Breast epithelium (tissue), 4 donors: ENCODE data around the gene ERFE. TPM values are rescaled to one million over a fixed set of nuclear protein-coding genes. Genes with fewer than 3 reads are reported as not detected.

Source experiments
- DNase-seq, 2 donors: peaks; one replicate each; pipeline ENCODE4 v3.0.0-alpha.2; 2019; ENCODE audit warnings: low spot score in 2 of 2
- H3K27ac ChIP-seq, 2 donors: fragments of 200-600 bp; sonication (generic) in 1 of 2; one replicate each; pipeline ENCODE4 v1.5.1; 2016 to 2019; ENCODE audit warnings: mild to moderate bottlenecking in 1 of 2
- H3K27me3 ChIP-seq, 2 donors: fragments of 200-600 bp; sonication (generic) in 1 of 2; one replicate each; pipeline versions ENCODE4 v1.5.1 to v1.6.0; 2017 to 2019; ENCODE audit warnings: control low read depth in 1 of 2, mild to moderate bottlenecking in 1 of 2
- H3K36me3 ChIP-seq: fragments of 200-600 bp; one replicate; pipeline ENCODE4 v1.5.1; 2019
- H3K4me1 ChIP-seq, 2 donors: fragments of 200-600 bp; sonication (generic); one replicate each; pipeline ENCODE4 v1.5.1; 2016 to 2019; ENCODE audit warnings: control low read depth in 1 of 2
- H3K4me3 ChIP-seq, 3 donors: fragments of 200-600 bp; sonication (generic); 1 replicate in 2 of 3; 2 replicates in 1 of 3; pipeline ENCODE4 v1.5.1; 2016 to 2019; ENCODE audit warnings: mild to moderate bottlenecking in 3 of 3, moderate library complexity in 2 of 3
- H3K9me3 ChIP-seq, 2 donors: fragments of 200-600 bp; sonication (generic) in 1 of 2; one replicate each; pipeline ENCODE4 v1.5.1; 2016 to 2019; ENCODE audit warnings: control low read depth in 1 of 2
- POLR2A ChIP-seq: fragments of 450-650 bp; IDR thresholded peaks from one replicate; pipeline ENCODE4 v1.6.1; 2016; ENCODE audit warnings: antibody characterized with exemption, mild to moderate bottlenecking, moderate library complexity
- POLR2AphosphoS5 ChIP-seq, 3 donors: sonication (generic); formaldehyde crosslinking; IDR thresholded peaks; one replicate each; pipeline ENCODE4 v1.6.1; 2017; ENCODE audit warnings: antibody characterized with exemption in 3 of 3
- intact Hi-C: fragments of 100-400 bp; cut with DNase I; formaldehyde crosslinking; loops from one replicate; pipeline ENCODE4 v1.15.1; 2023; ENCODE audit warnings: low total_unique reads
- total RNA-seq, 3 donors: library from RNA; depleted of rRNA; stranded (reverse); fragments of >200 nt; gene quantifications; one replicate each; pipeline ENCODE4 v1.1.0, GENCODE V29; 2016
- TF ChIP-seq, protein P1 (sequence below), 3 donors: fragments of 450-650 bp; IDR thresholded peaks; one replicate each; pipeline ENCODE4 v1.5.1; 2016 to 2017; ENCODE audit warnings: antibody characterized with exemption in 3 of 3, mild to moderate bottlenecking in 3 of 3, moderate library complexity in 3 of 3

Gene ERFE
- total RNA-seq, 3 donors from 2014 or later, result 0.48 to 0.98 TPM; not detected in 1

DNA sequence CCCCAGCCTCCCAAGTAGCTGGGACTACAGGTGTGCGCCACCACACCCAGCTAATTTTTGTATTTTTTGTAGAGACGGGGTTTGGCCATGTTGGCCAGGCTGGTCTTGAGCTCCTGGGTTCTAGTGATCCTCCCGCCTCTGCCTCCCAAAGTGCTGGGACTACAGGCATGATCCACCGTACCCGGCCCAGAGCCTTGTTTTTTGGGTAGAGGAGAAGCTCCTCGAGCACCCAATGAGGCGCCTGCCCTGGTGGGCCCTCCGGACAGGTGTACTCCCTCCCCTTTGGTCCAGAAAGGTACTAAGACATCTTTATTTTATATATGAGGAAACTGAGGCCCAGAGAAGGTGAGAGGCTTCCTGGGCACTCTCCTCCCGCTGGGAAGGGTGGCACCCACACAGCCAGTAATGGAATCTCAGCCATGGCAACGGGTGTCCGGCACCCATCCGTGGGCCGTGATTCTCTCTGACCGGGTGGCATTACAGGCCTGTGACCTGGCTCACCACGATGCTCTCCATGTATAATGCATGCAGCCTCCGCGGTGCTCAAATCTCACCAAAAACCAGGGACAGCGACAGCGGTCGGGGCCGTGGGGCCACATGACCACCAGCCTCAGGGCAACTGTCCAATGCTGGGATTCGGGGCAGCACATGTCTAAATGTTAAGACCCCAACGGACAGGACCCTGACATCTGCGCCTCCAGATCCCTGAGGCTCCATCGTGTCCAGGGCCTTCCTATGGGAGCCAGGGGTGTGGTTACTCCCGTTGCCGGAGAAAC, 37.1 kb upstream of the ERFE start:
- H3K4me3 ChIP-seq, result no peak overlapping the region
- no peaks in the 10 kb centered on the region for H3K36me3 ChIP-seq
- TF ChIP-seq, protein P1, sequence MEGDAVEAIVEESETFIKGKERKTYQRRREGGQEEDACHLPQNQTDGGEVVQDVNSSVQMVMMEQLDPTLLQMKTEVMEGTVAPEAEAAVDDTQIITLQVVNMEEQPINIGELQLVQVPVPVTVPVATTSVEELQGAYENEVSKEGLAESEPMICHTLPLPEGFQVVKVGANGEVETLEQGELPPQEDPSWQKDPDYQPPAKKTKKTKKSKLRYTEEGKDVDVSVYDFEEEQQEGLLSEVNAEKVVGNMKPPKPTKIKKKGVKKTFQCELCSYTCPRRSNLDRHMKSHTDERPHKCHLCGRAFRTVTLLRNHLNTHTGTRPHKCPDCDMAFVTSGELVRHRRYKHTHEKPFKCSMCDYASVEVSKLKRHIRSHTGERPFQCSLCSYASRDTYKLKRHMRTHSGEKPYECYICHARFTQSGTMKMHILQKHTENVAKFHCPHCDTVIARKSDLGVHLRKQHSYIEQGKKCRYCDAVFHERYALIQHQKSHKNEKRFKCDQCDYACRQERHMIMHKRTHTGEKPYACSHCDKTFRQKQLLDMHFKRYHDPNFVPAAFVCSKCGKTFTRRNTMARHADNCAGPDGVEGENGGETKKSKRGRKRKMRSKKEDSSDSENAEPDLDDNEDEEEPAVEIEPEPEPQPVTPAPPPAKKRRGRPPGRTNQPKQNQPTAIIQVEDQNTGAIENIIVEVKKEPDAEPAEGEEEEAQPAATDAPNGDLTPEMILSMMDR (IDR thresholded peaks at IDR 0.05), result no peak
- no peak for TF ChIP-seq POLR2AphosphoS5 (IDR thresholded peaks at IDR 0.05)
- TF ChIP-seq POLR2A, result no peak
- no peaks in the 10 kb centered on the region for H3K4me1 ChIP-seq
- peaks cover 0 to 16% of the 10 kb centered on the region in 2 donors for H3K27me3 ChIP-seq
- DNase-seq, result no peak
- H3K27ac ChIP-seq, result no peak overlapping the region
- intact Hi-C loops, result no loop called here
- H3K9me3 ChIP-seq, result no peaks in the 10 kb centered on the region

DNA sequence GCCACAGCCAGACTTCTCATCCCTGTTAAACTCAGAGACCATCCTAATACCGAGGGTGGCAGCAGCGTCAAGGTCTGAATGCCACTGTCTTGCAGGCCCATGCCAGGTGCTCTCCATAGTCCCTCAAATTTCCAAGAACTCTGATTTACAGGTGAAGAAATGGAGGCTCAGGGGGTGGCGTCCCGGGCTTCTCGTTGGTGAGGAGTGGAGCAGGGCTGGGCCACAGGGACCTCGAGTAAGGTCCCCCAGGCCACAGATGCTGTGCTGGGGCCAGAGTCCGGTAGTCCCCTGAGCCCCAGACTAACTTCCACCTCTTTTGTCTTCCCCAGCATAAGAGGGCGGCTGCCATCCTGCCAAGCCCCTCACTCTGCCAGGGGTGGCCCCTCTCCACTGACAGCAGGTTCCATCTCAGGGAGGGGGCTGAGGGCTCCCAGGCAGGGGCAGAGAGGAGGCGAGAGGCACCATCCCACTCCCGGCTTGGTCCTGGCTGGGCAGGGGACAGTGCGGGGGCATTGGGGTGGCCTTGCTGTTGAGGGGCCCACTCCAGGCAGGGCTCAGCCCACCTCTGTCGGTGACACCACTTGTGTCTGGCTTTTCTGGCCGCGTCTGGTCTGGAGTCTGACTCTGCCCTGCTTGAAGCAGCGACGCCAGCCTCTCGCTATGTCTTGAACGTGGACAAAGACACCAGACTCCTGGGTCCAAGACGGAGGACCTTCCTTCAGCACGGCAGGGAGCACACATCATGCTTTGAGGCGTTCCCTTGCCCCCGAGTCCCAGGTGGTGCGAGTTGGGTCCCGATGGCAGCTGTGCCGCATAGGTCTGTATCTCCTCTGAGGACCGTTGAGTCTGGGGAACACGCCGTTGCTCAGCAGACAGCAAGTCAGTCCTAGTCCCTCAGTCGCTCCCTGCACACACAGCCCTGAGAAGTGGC, 36.2 kb upstream of the ERFE start:
- Histone ChIP-seq H3K9me3 (no peaks in the 10 kb centered on the region), H3K27me3 (peaks cover 0 to 10% of the 10 kb centered on the region in 2 donors), H3K27ac (no peak overlapping the region), H3K4me3 (no peak overlapping the region), H3K4me1 (no peaks in the 10 kb centered on the region), H3K36me3 (no peaks in the 10 kb centered on the region)
- DNase-seq, result no peak
- intact Hi-C loops, result no loop called here
- TF ChIP-seq, protein P1 (IDR thresholded peaks at IDR 0.05), result no peak
- TF ChIP-seq POLR2A (no peak), POLR2AphosphoS5 (IDR thresholded peaks at IDR 0.05) (no peak)

DNA sequence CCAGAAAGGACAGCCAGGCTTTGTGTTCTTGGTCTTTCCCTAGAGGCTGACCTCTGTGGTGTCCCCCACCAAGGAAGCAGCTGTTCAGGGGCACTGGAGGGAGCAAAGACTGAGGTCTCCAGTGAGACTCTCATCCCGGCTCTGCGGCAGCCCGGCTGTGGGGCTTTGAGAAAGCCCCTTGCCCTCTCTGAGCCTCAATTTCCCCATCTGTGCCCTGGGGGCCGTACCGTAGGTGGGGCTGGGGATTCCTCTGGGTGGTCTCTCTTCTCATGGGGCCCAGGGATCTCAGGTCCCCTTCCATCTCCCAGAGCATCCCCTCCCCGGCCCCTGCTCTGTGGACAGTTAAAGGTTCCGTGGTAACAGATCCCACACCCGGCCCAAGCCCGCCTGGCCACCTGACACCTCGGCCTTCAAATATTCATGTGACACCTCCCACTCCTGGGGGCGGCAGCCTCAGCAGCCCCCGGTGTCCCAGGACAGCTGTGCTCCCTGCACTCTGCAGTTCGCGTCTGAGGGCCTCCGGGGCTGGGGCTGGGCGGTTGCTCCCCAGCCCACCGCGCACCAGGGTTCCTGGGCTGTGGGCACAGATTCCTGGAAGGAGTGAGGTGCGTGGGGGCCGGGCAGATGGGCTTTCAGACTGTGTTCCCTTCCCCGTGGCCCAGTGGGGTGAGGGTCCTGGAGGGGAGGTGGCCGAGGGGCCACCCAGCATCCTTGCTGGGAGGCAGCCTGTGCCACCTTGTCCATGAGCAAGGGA, 35.4 kb upstream of the ERFE start:
- Histone ChIP-seq H3K27me3 (peaks cover 0 to 7% of the 10 kb centered on the region in 2 donors), H3K36me3 (no peaks in the 10 kb centered on the region), H3K27ac (no peak overlapping the region), H3K9me3 (no peaks in the 10 kb centered on the region), H3K4me1 (no peaks in the 10 kb centered on the region), H3K4me3 (no peak overlapping the region)
- TF ChIP-seq POLR2AphosphoS5 (IDR thresholded peaks at IDR 0.05), result no peak
- TF ChIP-seq, protein P1 (IDR thresholded peaks at IDR 0.05), result no peak
- no peak for TF ChIP-seq POLR2A
- intact Hi-C loops, result no loop called here
- DNase-seq, result no peak

DNA sequence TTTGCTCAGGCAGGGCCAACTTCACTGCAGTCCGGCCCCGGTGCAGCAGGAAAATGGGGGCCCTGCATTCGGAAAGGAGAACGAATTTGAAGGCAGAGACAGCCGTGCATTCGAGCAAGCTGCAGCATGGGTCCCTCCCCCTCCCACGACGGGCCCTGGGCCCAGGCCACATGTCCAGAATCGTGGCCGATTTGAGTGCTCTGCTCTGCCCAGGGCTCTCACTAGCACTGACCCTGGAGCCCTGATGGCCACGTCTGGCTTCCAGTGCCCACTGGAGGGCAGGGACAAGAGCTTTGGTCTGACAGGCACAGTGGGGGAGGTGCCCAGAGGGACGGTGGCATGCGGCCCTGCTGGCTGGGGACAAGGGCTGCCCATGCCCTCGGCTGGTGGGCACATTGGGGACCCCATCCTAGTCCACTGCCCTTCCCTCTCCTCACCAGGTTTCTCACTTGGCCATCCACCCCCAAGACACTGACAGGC, 34.7 kb upstream of the ERFE start:
- Histone ChIP-seq H3K4me3 (no peak overlapping the region), H3K27me3 (peaks cover 0 to 7% of the 10 kb centered on the region in 2 donors), H3K4me1 (no peaks in the 10 kb centered on the region), H3K36me3 (no peaks in the 10 kb centered on the region), H3K9me3 (no peaks in the 10 kb centered on the region), H3K27ac (no peak overlapping the region)
- TF ChIP-seq, protein P1 (IDR thresholded peaks at IDR 0.05), result no peak
- no peak for TF ChIP-seq POLR2AphosphoS5 (IDR thresholded peaks at IDR 0.05)
- TF ChIP-seq POLR2A, result no peak
- DNase-seq, result no peak
- intact Hi-C loops, result no loop called here
